ENCODE measurements around the gene NHS. TPM values are rescaled to one million over a fixed set of nuclear protein-coding genes. Genes with fewer than 3 reads are reported as not detected.

The NHS gene
- total and polyA plus RNA-seq, 2 of the 4 experiments (the other 2 are of a cell fraction), result 0.36 to 0.90 TPM

- BruUV-seq (replicated peaks), result no TSS peak
These were observed 404.0 kb downstream of the NHS start for GRCh38 chrX:17778997-17779396.

More at GRCh38 chrX:17778997-17779396, 404.0 kb downstream of the NHS start:
- H3K4ac ChIP-seq (ENCODE audit: low read depth, low read length), result no peak overlapping the region
- no peak overlapping the region for H4K8ac ChIP-seq (ENCODE audit: low read depth in 2 of 2, low read length in 2 of 2)
- H3K4me2 ChIP-seq (ENCODE audit: low read depth, low read length), result no peak overlapping the region
- no peak overlapping the region for H2AFZ ChIP-seq (replicated peaks; ENCODE audit: low read length, poor library complexity)
- H2AK5ac ChIP-seq (ENCODE audit: low read depth, low read length), result no peak overlapping the region
- H4K5ac ChIP-seq (ENCODE audit: low read depth, low read length), result no peak overlapping the region
- CTCF ChIA-PET, result no interaction called here
- no peak overlapping the region for H3K4me3 ChIP-seq (ENCODE audit: insufficient read depth, low read depth, low read length)
- H4K20me1 ChIP-seq (ENCODE audit: insufficient read depth, low read length), result no peaks in the 10 kb centered on the region
- intact Hi-C loops (cut with micrococcal nuclease) (no loop called here), dilution Hi-C loops (cut with HindIII; ENCODE audit: low sequenced_read_pairs, unreplicated experiment) (no loop called here), in situ Hi-C loops (cut with MboI; ENCODE audit: low sequenced_read_pairs) (no loop called here)
- H2BK120ac ChIP-seq (ENCODE audit: low read depth, low read length), result no peak overlapping the region
- WGBS, 2 experiments (ENCODE audit: extremely low coverage in 2 of 2, insufficient read length in 1 of 2), result 50% methylated on average over 2 of the region's 2 CpGs; no CpG with 5 or more reads in 1 of the 2 experiments
- no peaks in the 10 kb centered on the region for H3K4me1 ChIP-seq (ENCODE audit: control insufficient read depth, insufficient read depth, low read length)
- no peak for DNase-seq
- no peak for TF ChIP-seq CTCF (conservative IDR thresholded peaks at IDR 0.05; ENCODE audit: low read depth, low read length)
- TF ChIP-seq RAD21 (IDR thresholded peaks at IDR 0.05; ENCODE audit: low read length), result no peak
- TF ChIP-seq POLR2A (IDR thresholded peaks at IDR 0.05; ENCODE audit: low read depth, low read length), result no peak
- TF ChIP-seq, protein P1, sequence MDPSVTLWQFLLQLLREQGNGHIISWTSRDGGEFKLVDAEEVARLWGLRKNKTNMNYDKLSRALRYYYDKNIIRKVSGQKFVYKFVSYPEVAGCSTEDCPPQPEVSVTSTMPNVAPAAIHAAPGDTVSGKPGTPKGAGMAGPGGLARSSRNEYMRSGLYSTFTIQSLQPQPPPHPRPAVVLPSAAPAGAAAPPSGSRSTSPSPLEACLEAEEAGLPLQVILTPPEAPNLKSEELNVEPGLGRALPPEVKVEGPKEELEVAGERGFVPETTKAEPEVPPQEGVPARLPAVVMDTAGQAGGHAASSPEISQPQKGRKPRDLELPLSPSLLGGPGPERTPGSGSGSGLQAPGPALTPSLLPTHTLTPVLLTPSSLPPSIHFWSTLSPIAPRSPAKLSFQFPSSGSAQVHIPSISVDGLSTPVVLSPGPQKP (IDR thresholded peaks at IDR 0.05; ENCODE audit: borderline replicate concordance, low read depth, low read length), result no peak
- no peak for TF ChIP-seq CEBPB (IDR thresholded peaks at IDR 0.05; ENCODE audit: low read depth, low read length)
- no peak for TF ChIP-seq RFX5 (IDR thresholded peaks at IDR 0.05; ENCODE audit: low read depth, low read length)
- TF ChIP-seq MAZ (IDR thresholded peaks at IDR 0.05; ENCODE audit: borderline replicate concordance, low read depth, low read length), result no peak
- no peak for TF ChIP-seq RCOR1 (IDR thresholded peaks at IDR 0.05; ENCODE audit: insufficient replicate concordance, low read length)
- TF ChIP-seq, protein P2, sequence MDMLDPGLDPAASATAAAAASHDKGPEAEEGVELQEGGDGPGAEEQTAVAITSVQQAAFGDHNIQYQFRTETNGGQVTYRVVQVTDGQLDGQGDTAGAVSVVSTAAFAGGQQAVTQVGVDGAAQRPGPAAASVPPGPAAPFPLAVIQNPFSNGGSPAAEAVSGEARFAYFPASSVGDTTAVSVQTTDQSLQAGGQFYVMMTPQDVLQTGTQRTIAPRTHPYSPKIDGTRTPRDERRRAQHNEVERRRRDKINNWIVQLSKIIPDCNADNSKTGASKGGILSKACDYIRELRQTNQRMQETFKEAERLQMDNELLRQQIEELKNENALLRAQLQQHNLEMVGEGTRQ (IDR thresholded peaks at IDR 0.05; ENCODE audit: low read depth, low read length), result no peak
- TF ChIP-seq FOS (IDR thresholded peaks at IDR 0.05; ENCODE audit: low read depth, low read length), result no peak
- TF ChIP-seq MXI1 (IDR thresholded peaks at IDR 0.05; ENCODE audit: borderline replicate concordance, low read depth, low read length), result no peak
- no peak for TF ChIP-seq CHD1 (IDR thresholded peaks at IDR 0.05; ENCODE audit: low read depth, low read length)
- TF ChIP-seq SMC3 (IDR thresholded peaks at IDR 0.05; ENCODE audit: low read depth, low read length), result no peak
- TF ChIP-seq MAFK (IDR thresholded peaks at IDR 0.05; ENCODE audit: low read depth, low read length), result no peak
- no peak overlapping the region for H2AK9ac ChIP-seq (replicated peaks; ENCODE audit: low read depth, low read length, poor library complexity)
- H2BK15ac ChIP-seq (ENCODE audit: low read depth, low read length), result no peak overlapping the region
- no peaks in the 10 kb centered on the region for H3K36me3 ChIP-seq (ENCODE audit: control insufficient read depth, insufficient read depth, low read length)
- no peak overlapping the region for H2BK5ac ChIP-seq (ENCODE audit: low read depth, low read length, poor library complexity, severe bottlenecking)
- no peak overlapping the region for H3K9ac ChIP-seq (ENCODE audit: low read depth, low read length)
- H3K9me1 ChIP-seq (ENCODE audit: insufficient read depth, low read length), result no peaks in the 10 kb centered on the region
- H3K14ac ChIP-seq (replicated peaks; ENCODE audit: low read depth, low read length), result no peak overlapping the region
- no peak overlapping the region for H2BK20ac ChIP-seq (ENCODE audit: low read depth, low read length)
- no peak overlapping the region for H3K18ac ChIP-seq (ENCODE audit: low read depth, low read length)
- H3K9me3 ChIP-seq (ENCODE audit: control insufficient read depth, insufficient read depth, low read length), result no peaks in the 10 kb centered on the region
- no peak overlapping the region for H3K23ac ChIP-seq (ENCODE audit: low read depth, low read length)
- POLR2A ChIA-PET (ENCODE audit: unreplicated experiment), result no interaction called here
- no peak overlapping the region for H3K27ac ChIP-seq (ENCODE audit: insufficient read depth, low read length)
- H4K91ac ChIP-seq (ENCODE audit: insufficient read depth, low read depth, low read length), result no peak overlapping the region
- H3K79me1 ChIP-seq (ENCODE audit: low read depth in 1 of 2, low read length in 2 of 2), result no peaks in the 10 kb centered on the region
- ATAC-seq (ENCODE audit: low read depth), result no peak
- H3K56ac ChIP-seq (ENCODE audit: extremely low read depth, insufficient read depth, low read length), result no peak overlapping the region
- H3K27me3 ChIP-seq (ENCODE audit: control insufficient read depth, insufficient read depth, low read length), result no peaks in the 10 kb centered on the region; the same call in none of the 2 replicates
